Adrenal gland (tissue), 12 donors: ENCODE results near the gene NINL. TPM values are rescaled to one million over a fixed set of nuclear protein-coding genes. Genes with fewer than 3 reads are reported as not detected.

Source experiments
- DNase-seq, 7 donors: peaks; one replicate each; pipeline ENCODE4 v3.0.0-alpha.2; 2019 to 2020
- H3K27ac ChIP-seq, 5 donors: fragments of 200-600 bp; sonication (generic) in 4 of 5; 1 replicate in 3 of 5; 2 replicates in 2 of 5; pipeline versions ENCODE4 v1.5.1 to v1.8.0; 2016 to 2020; ENCODE audit warnings: mild to moderate bottlenecking in 1 of 5
- H3K27me3 ChIP-seq: fragments of 200-600 bp; 2 replicates; pipeline ENCODE4 v1.8.0; 2021
- H3K36me3 ChIP-seq, 2 donors: fragments of 200-600 bp; replicated peaks in 1 of 2; 1 replicate in 1 of 2; 2 replicates in 1 of 2; pipeline versions ENCODE4 v1.5.1 to v1.8.0; 2018 to 2022
- H3K4me1 ChIP-seq, 2 donors: fragments of 200-600 bp; replicated peaks in 1 of 2; 1 replicate in 1 of 2; 2 replicates in 1 of 2; pipeline versions ENCODE4 v1.5.1 to v1.8.0; 2018 to 2021
- H3K4me3 ChIP-seq, 4 donors: fragments of 200-600 bp; sonication (generic) in 3 of 4; one replicate each; pipeline ENCODE4 v1.5.1; 2016 to 2018
- H3K9me3 ChIP-seq, 3 donors: fragments of 200-600 bp; sonication (generic) in 1 of 3; replicated peaks in 1 of 3; 1 replicate in 2 of 3; 2 replicates in 1 of 3; pipeline versions ENCODE4 v1.5.1 to v1.8.0; 2016 to 2021
- CTCF ChIP-seq, 6 experiments: fragments of 450-650 bp in 4 of 6; fragments of 200-600 bp in 2 of 6; sonication (generic) in 1 of 6; IDR thresholded peaks; 1 replicate in 5 of 6; 2 replicates in 1 of 6; pipeline versions ENCODE4 v1.5.1 to v1.8.0; 2016 to 2021; ENCODE audit warnings: antibody characterized with exemption in 6 of 6, mild to moderate bottlenecking in 2 of 6, moderate library complexity in 1 of 6
- POLR2A ChIP-seq, 2 donors: fragments of 450-650 bp; IDR thresholded peaks; one replicate each; pipeline ENCODE4 v1.6.1; 2017; ENCODE audit warnings: antibody characterized with exemption in 2 of 2, mild to moderate bottlenecking in 2 of 2, moderate library complexity in 1 of 2
- WGBS, 4 donors: extraction: QIAGEN DNeasy Blood & Tissue Kit in 2 of 4; methylation state at CpG; one replicate each; pipeline versions ENCODE4 v1.1.5 to v1.1.7; 2013 to 2017; 5-methylcytosine and 5-hydroxymethylcytosine counted together
- intact Hi-C, 2 donors: fragments of 100-400 bp; cut with DNase I; formaldehyde crosslinking; loops; one replicate each; pipeline versions ENCODE4 v1.14.1 to v1.15.0; 2022 to 2023
- polyA plus RNA-seq, 3 donors: library from polyadenylated mRNA; stranded (reverse); fragments of 200-250 nt in 2 of 3; fragments of 350-450 nt in 1 of 3; fragmentation: Illumina TruSeq in 1 of 3; extraction: RNeasy Lipid Tissue Mini Kit (QIAGEN cat#74804) in 1 of 3; gene quantifications; one replicate each; pipeline ENCODE4 v1.2.3, GENCODE V29; 2013 to 2014
- total RNA-seq, 9 donors: library from RNA; depleted of rRNA in 4 of 9; stranded (reverse); fragments of >200 nt in 4 of 9; fragments of 120-200 nt in 1 of 9; fragmentation: NEBNext Ultra II Directional in 1 of 9; extraction: Animal tissue kit (Norgen Biotek cat#: 25700) in 1 of 9; gene quantifications; one replicate each; pipeline versions ENCODE4 v1.1.0 to v1.2.4, GENCODE V29; 2013 to 2023
- donor health status: healthy with polysubstance abuse.
- donor health status: Bipolar disorder and iron deficiency.
- donor health status: DM: yes; HTN: yes; CAD: no.
- donor health status: DM: no; HTN: no; CAD: no.
- donor health status: DM: no; HTN: no; CAD: no.
- donor health status: DM: yes; HTN: yes; CAD: no.

The NINL gene
- total and polyA plus RNA-seq, 12 donors: 10.0 to 30.9 (median 15.4) TPM

GRCh38 chr20:25457886-25458680 lies 127.2 kb downstream of the NINL start:
- TF ChIP-seq POLR2A (IDR thresholded peaks at IDR 0.05) (no peak), CTCF (IDR thresholded peaks at IDR 0.05) (no peak)
- no peaks in the 10 kb centered on the region for H3K9me3 ChIP-seq
- peak in 1 of 7 donors; percentile 20 for DNase-seq
- intact Hi-C loops: no loop called here
- 93 to 95% (median 94%) methylated on average over 17 to 22 of the region's 22 CpGs for WGBS, 4 donors
- no peak overlapping the region for H3K4me3 ChIP-seq
- H3K4me1 ChIP-seq: no peaks in the 10 kb centered on the region
- H3K36me3 ChIP-seq: peaks cover 0 to 23% of the 10 kb centered on the region in 2 donors
- H3K27me3 ChIP-seq: no peaks in the 10 kb centered on the region
- no peak overlapping the region for H3K27ac ChIP-seq

GRCh38 chr20:25454153-25454900 lies 131.0 kb downstream of the NINL start:
- no peak overlapping the region for H3K27ac ChIP-seq
- H3K4me1 ChIP-seq: no peaks in the 10 kb centered on the region
- peak in 1 of 7 donors; percentile 44 for DNase-seq
- H3K4me3 ChIP-seq: no peak overlapping the region
- WGBS, 4 donors: 92 to 94% (median 94%) methylated on average over 15 of the region's 15 CpGs
- peaks cover 0 to 6% of the 10 kb centered on the region in 2 donors for H3K36me3 ChIP-seq
- H3K27me3 ChIP-seq: no peaks in the 10 kb centered on the region
- TF ChIP-seq POLR2A (IDR thresholded peaks at IDR 0.05): no peak
- no peaks in the 10 kb centered on the region for H3K9me3 ChIP-seq
- intact Hi-C loops: no loop called here

- TF ChIP-seq POLR2A (IDR thresholded peaks at IDR 0.05) (no peak), CTCF (IDR thresholded peaks at IDR 0.05) (no peak)
- H3K4me3 ChIP-seq: no peak overlapping the region
- H3K36me3 ChIP-seq: peaks cover 0 to 6% of the 10 kb centered on the region in 2 donors
- H3K27ac ChIP-seq: no peak overlapping the region
- H3K27me3 ChIP-seq: no peaks in the 10 kb centered on the region
- H3K9me3 ChIP-seq: no peaks in the 10 kb centered on the region
- DNase-seq: peak in 1 of 7 donors; percentile 13
- intact Hi-C loops: no loop called here
- 78 to 86% (median 84%) methylated on average over 23 to 25 of the region's 25 CpGs for WGBS, 4 donors
- H3K4me1 ChIP-seq: no peaks in the 10 kb centered on the region
Observed at GRCh38 chr20:25453035-25453810, 132.1 kb downstream of the NINL start.

GRCh38 chr20:25452333-25452732 lies 133.0 kb downstream of the NINL start:
- Histone ChIP-seq H3K4me1 (no peaks in the 10 kb centered on the region), H3K27me3 (no peaks in the 10 kb centered on the region), H3K27ac (no peak overlapping the region), H3K36me3 (peaks cover 0 to 6% of the 10 kb centered on the region in 2 donors), H3K9me3 (no peaks in the 10 kb centered on the region), H3K4me3 (no peak overlapping the region)
- intact Hi-C loops: no loop called here
- DNase-seq: no peak
- WGBS, 4 donors: 83 to 88% (median 84%) methylated on average over 6 of the region's 6 CpGs
- no peak for TF ChIP-seq CTCF (IDR thresholded peaks at IDR 0.05)
- no peak for TF ChIP-seq POLR2A (IDR thresholded peaks at IDR 0.05)
